Airway epithelial cell (primary cell): ENCODE measurements around the gene ZNF516. TPM values are rescaled to one million over a fixed set of nuclear protein-coding genes. Genes with fewer than 3 reads are reported as not detected.

Experiments
- total RNA-seq: library from RNA; depleted of rRNA; stranded (reverse); fragments of >200 nt; gene quantifications from 2 replicates; pipeline ENCODE4 v1.2.3, GENCODE V29; 2015

The ZNF516 gene
- 16.0 and 21.4 TPM in 2 replicates for total RNA-seq

GRCh38 chr18:76495006-76495370 lies at the start of gene ZNF516:
Gene ZNF516, minus strand, starts transcription at chr18:76495242. Its CDS starts 52,188 bp downstream, at chr18:76443054.

